ENCODE data around the gene CYTH2.

- TF ChIP-seq CTCF (IDR thresholded peaks at IDR 0.05), result no peak
- TF ChIP-seq EZH2 (IDR thresholded peaks at IDR 0.05), result no peak
- TF ChIP-seq EZH2phosphoT487 (IDR thresholded peaks at IDR 0.05), result no peak
These were observed 15.2 kb downstream of the CYTH2 start for GRCh38 chr19:48484247-48484893.
